Suprapubic skin (tissue), 4 donors: ENCODE data around the gene EIF4G3. TPM values are rescaled to one million over a fixed set of nuclear protein-coding genes. Genes with fewer than 3 reads are reported as not detected.

ENCODE experiments used
- DNase-seq, 2 donors: peaks; one replicate each; pipeline ENCODE4 v3.0.0-alpha.2; 2019; ENCODE audit warnings: low spot score in 2 of 2
- H3K27ac ChIP-seq: fragments of 200-600 bp; sonication (generic); one replicate; pipeline ENCODE4 v1.5.1; 2019
- H3K27me3 ChIP-seq: fragments of 200-600 bp; sonication (generic); one replicate; pipeline ENCODE4 v1.5.1; 2019
- H3K36me3 ChIP-seq: fragments of 200-600 bp; sonication (generic); one replicate; pipeline ENCODE4 v1.5.1; 2019
- H3K4me1 ChIP-seq: fragments of 200-600 bp; sonication (generic); one replicate; pipeline ENCODE4 v1.5.1; 2019
- H3K4me3 ChIP-seq: fragments of 200-600 bp; sonication (generic); one replicate; pipeline ENCODE4 v1.5.1; 2019; ENCODE audit warnings: mild to moderate bottlenecking
- H3K9me3 ChIP-seq: fragments of 200-600 bp; sonication (generic); one replicate; pipeline ENCODE4 v1.5.1; 2019
- EP300 ChIP-seq: sonication (generic); formaldehyde crosslinking; IDR thresholded peaks from one replicate; pipeline ENCODE4 v1.6.1; 2017; ENCODE audit warnings: antibody characterized with exemption
- POLR2A ChIP-seq, 2 donors: fragments of 450-650 bp; IDR thresholded peaks; one replicate each; pipeline ENCODE4 v1.6.1; 2017; ENCODE audit warnings: antibody characterized with exemption in 2 of 2, mild to moderate bottlenecking in 2 of 2, moderate library complexity in 2 of 2
- POLR2AphosphoS5 ChIP-seq, 3 donors: sonication (generic); formaldehyde crosslinking; IDR thresholded peaks; one replicate each; pipeline ENCODE4 v1.6.1; 2017; ENCODE audit warnings: antibody characterized with exemption in 3 of 3
- WGBS: methylation state at CpG from one replicate; pipeline ENCODE4 v1.1.5; 2018; 5-methylcytosine and 5-hydroxymethylcytosine counted together
- total RNA-seq, 4 donors: library from RNA; depleted of rRNA; stranded (reverse); fragments of >200 nt; gene quantifications; one replicate each; pipeline ENCODE4 v1.1.0, GENCODE V29; 2016
- TF ChIP-seq, protein P1 (sequence below), 2 donors: fragments of 200-600 bp in 1 of 2; fragments of 450-650 bp in 1 of 2; sonication (generic) in 1 of 2; IDR thresholded peaks; one replicate each; pipeline ENCODE4 v1.5.1; 2016 to 2019; ENCODE audit warnings: antibody characterized with exemption in 2 of 2, mild to moderate bottlenecking in 1 of 2, moderate library complexity in 1 of 2

EIF4G3 gene
- total RNA-seq, 4 donors from 2014 or later, result 32.9 to 40.6 (median 39.5) TPM

DNA sequence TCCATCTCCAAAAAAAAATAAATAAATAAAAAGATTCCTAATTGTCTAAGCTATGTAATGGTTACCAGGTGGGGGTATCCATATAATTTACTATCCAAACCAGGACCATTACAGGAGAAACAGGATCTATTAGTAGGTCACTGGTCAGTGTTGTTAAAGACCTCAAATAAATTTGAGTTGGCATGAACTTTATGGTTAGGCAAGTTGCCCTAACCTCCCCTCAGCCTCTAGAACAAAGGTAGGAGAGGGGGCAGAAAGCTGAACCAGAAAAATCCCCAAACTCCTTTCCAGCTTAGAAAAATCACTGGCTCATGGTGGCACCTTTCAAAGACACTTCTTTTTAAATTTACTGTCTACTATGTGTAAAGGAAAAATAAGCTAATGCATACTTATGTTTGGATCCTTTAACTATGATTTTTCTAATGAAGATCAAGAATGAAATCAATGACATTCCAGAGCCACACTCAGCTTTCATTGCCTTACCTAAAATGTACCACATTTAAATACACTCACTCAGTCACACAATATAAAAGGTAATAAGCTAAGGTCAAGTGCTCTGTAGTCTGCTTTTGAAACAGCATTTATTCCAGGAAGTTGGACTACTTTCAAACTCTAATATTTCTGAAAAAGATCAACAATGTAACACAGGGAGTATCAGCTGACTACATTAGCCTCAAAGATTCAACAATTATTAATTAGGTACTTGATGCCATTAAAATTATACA lies 13.8 kb downstream of the EIF4G3 start:
- H3K36me3 ChIP-seq, result peaks cover 9% of the 10 kb centered on the region
- H3K27me3 ChIP-seq, result no peaks in the 10 kb centered on the region
- H3K4me3 ChIP-seq, result no peak overlapping the region
- DNase-seq, result no peak
- TF ChIP-seq EP300 (no peak), POLR2AphosphoS5 (IDR thresholded peaks at IDR 0.05) (no peak), POLR2A (IDR thresholded peaks at IDR 0.05) (no peak)
- TF ChIP-seq, protein P1, sequence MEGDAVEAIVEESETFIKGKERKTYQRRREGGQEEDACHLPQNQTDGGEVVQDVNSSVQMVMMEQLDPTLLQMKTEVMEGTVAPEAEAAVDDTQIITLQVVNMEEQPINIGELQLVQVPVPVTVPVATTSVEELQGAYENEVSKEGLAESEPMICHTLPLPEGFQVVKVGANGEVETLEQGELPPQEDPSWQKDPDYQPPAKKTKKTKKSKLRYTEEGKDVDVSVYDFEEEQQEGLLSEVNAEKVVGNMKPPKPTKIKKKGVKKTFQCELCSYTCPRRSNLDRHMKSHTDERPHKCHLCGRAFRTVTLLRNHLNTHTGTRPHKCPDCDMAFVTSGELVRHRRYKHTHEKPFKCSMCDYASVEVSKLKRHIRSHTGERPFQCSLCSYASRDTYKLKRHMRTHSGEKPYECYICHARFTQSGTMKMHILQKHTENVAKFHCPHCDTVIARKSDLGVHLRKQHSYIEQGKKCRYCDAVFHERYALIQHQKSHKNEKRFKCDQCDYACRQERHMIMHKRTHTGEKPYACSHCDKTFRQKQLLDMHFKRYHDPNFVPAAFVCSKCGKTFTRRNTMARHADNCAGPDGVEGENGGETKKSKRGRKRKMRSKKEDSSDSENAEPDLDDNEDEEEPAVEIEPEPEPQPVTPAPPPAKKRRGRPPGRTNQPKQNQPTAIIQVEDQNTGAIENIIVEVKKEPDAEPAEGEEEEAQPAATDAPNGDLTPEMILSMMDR (IDR thresholded peaks at IDR 0.05), result no peak
- H3K9me3 ChIP-seq, result no peaks in the 10 kb centered on the region
- H3K27ac ChIP-seq, result no peak overlapping the region
- H3K4me1 ChIP-seq, result peaks cover 9% of the 10 kb centered on the region

DNA sequence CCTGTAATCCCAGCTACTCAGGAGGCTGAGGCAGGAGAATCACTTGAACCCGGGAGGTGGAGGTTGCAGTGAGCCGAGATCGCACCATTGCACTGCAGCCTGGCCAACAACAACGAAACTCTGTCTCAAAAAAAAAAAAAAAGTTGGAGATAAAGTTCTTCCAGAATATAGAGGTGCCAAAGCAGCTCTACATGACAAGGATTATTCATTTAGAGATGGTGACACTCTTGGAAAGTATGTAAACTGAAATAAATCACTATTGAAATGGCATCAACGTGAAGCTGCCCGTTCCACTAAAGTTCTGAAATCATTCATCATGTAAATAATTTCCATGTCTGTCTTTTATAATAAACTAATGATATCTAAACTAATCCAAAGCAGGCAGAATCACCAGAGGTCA lies 14.9 kb downstream of the EIF4G3 start:
- Histone ChIP-seq H3K27me3 (no peaks in the 10 kb centered on the region), H3K4me3 (no peak overlapping the region), H3K27ac (no peak overlapping the region), H3K4me1 (peaks cover 9% of the 10 kb centered on the region), H3K9me3 (no peaks in the 10 kb centered on the region), H3K36me3 (peaks cover 9% of the 10 kb centered on the region)
- 83% methylated on average over 6 of the region's 6 CpGs for WGBS
- TF ChIP-seq EP300, result no peak
- no peak for TF ChIP-seq POLR2AphosphoS5 (IDR thresholded peaks at IDR 0.05)
- TF ChIP-seq, protein P1 (IDR thresholded peaks at IDR 0.05), result no peak
- no peak for TF ChIP-seq POLR2A (IDR thresholded peaks at IDR 0.05)
- DNase-seq, result no peak

DNA sequence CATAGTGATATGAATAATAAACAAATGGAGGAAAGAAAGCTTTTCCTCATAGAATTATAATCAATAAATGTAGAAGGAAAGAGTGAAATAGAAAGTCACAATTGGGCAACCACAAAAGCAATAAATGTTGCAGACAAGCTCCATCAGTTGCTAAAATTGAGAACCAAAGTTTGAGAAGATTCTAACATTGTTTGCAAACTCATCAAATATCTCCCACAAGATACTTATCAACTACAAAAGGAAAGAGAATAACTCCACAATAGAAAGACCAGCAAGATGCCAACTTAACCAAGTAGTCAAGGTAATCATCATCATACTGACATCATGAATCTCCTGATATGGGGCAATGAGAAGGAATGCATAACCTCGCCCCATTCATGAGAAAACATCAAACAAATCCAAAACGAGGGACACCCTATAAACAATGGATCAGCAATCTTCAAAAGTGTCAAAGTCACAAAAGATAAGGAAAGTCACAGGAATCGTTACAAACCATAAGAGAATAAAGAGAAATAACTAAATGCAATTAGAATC lies 16.4 kb downstream of the EIF4G3 start:
- Histone ChIP-seq H3K4me1 (peaks cover 9% of the 10 kb centered on the region), H3K27ac (no peak overlapping the region), H3K36me3 (peaks cover 9% of the 10 kb centered on the region), H3K4me3 (no peak overlapping the region), H3K27me3 (no peaks in the 10 kb centered on the region), H3K9me3 (no peaks in the 10 kb centered on the region)
- no peak for DNase-seq
- TF ChIP-seq POLR2AphosphoS5 (IDR thresholded peaks at IDR 0.05) (no peak), EP300 (no peak), POLR2A (IDR thresholded peaks at IDR 0.05) (no peak)
- TF ChIP-seq, protein P1 (IDR thresholded peaks at IDR 0.05), result no peak
- 81% methylated on average over 3 of the region's 3 CpGs for WGBS

DNA sequence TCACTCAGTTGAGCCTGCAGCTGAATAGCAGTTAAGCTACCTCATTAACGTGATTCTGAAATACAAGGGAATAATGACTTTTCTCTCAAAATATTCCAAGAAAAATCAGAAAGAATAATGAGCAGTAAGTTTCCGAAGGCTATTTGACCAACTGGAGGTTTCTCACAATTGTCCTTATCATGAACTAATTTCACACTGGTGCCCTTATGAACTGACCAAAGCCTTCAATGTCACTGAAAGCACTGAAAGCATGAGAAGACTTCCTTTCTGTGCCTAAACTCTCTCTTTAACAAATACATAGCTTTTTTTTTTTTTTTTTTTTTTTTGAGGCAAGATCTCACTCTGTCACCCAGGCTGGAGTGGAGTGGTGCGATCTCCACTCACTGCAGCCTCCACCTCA lies 18.8 kb downstream of the EIF4G3 start:
- DNase-seq, result no peak
- H3K27me3 ChIP-seq, result no peaks in the 10 kb centered on the region
- TF ChIP-seq EP300 (no peak), POLR2AphosphoS5 (IDR thresholded peaks at IDR 0.05) (no peak), POLR2A (IDR thresholded peaks at IDR 0.05) (no peak)
- TF ChIP-seq, protein P1 (IDR thresholded peaks at IDR 0.05), result no peak
- no peak overlapping the region for H3K4me3 ChIP-seq
- peaks cover 9% of the 10 kb centered on the region for H3K36me3 ChIP-seq
- no peak overlapping the region for H3K27ac ChIP-seq
- H3K9me3 ChIP-seq, result no peaks in the 10 kb centered on the region
- WGBS, result 62% methylated on average over 3 of the region's 3 CpGs
- H3K4me1 ChIP-seq, result peaks cover 2% of the 10 kb centered on the region

DNA sequence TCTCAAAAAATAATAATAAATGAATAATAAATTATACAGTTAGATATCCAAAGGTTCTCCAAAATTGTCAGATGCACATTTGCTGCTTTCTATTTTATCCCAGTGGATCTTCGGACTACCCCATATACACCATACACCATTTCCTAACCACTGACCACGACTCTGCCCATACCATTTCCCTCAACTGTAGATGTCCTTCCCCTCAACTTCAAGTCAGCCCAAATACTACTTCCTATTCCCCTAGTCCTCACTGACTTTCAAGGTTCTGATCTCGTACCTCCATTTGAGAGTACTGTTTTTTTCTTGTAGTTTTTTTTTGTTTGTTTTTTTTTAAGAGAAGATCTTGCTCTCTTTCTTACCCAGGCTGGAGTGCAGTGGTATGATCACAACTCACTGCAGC lies 19.6 kb downstream of the EIF4G3 start:
- Histone ChIP-seq H3K27ac (no peak overlapping the region), H3K27me3 (no peaks in the 10 kb centered on the region), H3K36me3 (peaks cover 9% of the 10 kb centered on the region), H3K4me3 (no peak overlapping the region), H3K9me3 (no peaks in the 10 kb centered on the region), H3K4me1 (no peaks in the 10 kb centered on the region)
- DNase-seq, result no peak
- TF ChIP-seq POLR2A (IDR thresholded peaks at IDR 0.05), result no peak
- TF ChIP-seq POLR2AphosphoS5 (IDR thresholded peaks at IDR 0.05), result no peak
- TF ChIP-seq, protein P1 (IDR thresholded peaks at IDR 0.05), result no peak
- TF ChIP-seq EP300, result no peak
- WGBS, result 87% methylated on average over 3 of the region's 3 CpGs
